Measurements from ENCODE around the gene RPSA. TPM values are rescaled to one million over a fixed set of nuclear protein-coding genes. Genes with fewer than 3 reads are reported as not detected.

The RPSA gene
- total and polyA plus RNA-seq, 9 of the 15 experiments (the other 6 are each of a cell fraction or from before 2014, with no cell fraction given): 2,290 to 4,272 (median 2,730) TPM

DNA sequence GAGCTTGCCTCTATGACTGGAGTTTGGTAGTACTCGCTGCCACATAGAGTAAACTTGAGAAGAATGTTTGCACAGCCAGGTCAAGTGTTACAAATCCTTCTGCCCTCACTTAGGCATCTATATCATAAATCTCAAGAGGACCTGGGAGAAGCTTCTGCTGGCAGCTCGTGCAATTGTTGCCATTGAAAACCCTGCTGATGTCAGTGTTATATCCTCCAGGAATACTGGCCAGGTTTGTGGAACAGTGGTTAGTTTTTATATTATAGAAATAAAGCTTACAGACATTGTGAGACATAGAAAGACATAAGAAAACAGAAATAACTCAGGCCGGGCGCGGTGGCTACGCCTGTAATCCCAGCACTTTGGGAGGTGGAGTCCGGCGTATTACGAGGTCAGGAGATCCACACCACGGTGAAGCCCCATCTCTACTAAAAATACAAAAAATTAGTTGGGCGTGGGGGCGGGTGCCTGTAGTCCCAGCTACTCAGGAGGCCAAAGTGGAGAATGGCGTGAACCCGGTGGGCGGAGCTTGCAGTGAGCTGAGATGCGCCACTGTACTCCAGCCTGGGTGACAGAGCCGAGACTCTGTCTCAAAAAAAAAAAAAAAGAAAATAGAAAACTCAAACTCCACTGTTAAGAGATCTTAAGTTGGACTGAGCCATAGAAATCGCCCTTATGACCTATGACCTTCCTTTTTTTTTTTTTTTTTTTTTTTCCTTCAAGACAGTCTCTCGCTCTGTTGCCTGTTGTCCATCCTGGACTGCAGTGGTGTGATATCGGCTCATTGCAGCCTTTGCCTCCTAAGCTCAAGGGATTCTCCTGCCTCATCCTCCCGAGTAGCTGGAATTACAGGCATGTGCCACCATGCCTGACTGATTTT is 2.2 kb downstream of the RPSA start (continued):
- TF ChIP-seq ELK3 (CRISPR knock-in tag; IDR thresholded peaks at IDR 0.05): no peak
- TF ChIP-seq SPI1 (IDR thresholded peaks at IDR 0.05; ENCODE audit: borderline replicate concordance, low read depth, low read length): no peak
- no peak for TF ChIP-seq CBX1 (IDR thresholded peaks at IDR 0.05; ENCODE audit: low read depth)
- TF ChIP-seq HNRNPL (IDR thresholded peaks at IDR 0.05; ENCODE audit: low read depth, low read length): 0 out of 2 replicates have a peak, but pooled peaks have one; percentile 1
- TF ChIP-seq EGR1 (conservative IDR thresholded peaks at IDR 0.05): no peak; the same call in 1 of the 2 replicates
- TF ChIP-seq BCOR (IDR thresholded peaks at IDR 0.05): no peak
- no peak for TF ChIP-seq ZEB2 (IDR thresholded peaks at IDR 0.05)
- TF ChIP-seq HDAC6 (IDR thresholded peaks at IDR 0.05; ENCODE audit: low read depth, low read length): no peak
- TF ChIP-seq, protein P1, sequence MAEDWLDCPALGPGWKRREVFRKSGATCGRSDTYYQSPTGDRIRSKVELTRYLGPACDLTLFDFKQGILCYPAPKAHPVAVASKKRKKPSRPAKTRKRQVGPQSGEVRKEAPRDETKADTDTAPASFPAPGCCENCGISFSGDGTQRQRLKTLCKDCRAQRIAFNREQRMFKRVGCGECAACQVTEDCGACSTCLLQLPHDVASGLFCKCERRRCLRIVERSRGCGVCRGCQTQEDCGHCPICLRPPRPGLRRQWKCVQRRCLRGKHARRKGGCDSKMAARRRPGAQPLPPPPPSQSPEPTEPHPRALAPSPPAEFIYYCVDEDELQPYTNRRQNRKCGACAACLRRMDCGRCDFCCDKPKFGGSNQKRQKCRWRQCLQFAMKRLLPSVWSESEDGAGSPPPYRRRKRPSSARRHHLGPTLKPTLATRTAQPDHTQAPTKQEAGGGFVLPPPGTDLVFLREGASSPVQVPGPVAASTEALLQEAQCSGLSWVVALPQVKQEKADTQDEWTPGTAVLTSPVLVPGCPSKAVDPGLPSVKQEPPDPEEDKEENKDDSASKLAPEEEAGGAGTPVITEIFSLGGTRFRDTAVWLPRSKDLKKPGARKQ (CRISPR knock-in tag; IDR thresholded peaks at IDR 0.05): no peak
- TF ChIP-seq POLR2H (tag; IDR thresholded peaks at IDR 0.05; ENCODE audit: low read depth): peak; percentile 19; the same call in 1 of the 2 replicates
- TF ChIP-seq CBFA2T2 (conservative IDR thresholded peaks at IDR 0.05): no peak
- TF ChIP-seq CREB3 (tag; conservative IDR thresholded peaks at IDR 0.05; ENCODE audit: low read depth): no peak
- no peak; the same call in 1 of the 2 replicates for TF ChIP-seq PML (IDR thresholded peaks at IDR 0.05; ENCODE audit: low read length)
- TF ChIP-seq, protein P2, sequence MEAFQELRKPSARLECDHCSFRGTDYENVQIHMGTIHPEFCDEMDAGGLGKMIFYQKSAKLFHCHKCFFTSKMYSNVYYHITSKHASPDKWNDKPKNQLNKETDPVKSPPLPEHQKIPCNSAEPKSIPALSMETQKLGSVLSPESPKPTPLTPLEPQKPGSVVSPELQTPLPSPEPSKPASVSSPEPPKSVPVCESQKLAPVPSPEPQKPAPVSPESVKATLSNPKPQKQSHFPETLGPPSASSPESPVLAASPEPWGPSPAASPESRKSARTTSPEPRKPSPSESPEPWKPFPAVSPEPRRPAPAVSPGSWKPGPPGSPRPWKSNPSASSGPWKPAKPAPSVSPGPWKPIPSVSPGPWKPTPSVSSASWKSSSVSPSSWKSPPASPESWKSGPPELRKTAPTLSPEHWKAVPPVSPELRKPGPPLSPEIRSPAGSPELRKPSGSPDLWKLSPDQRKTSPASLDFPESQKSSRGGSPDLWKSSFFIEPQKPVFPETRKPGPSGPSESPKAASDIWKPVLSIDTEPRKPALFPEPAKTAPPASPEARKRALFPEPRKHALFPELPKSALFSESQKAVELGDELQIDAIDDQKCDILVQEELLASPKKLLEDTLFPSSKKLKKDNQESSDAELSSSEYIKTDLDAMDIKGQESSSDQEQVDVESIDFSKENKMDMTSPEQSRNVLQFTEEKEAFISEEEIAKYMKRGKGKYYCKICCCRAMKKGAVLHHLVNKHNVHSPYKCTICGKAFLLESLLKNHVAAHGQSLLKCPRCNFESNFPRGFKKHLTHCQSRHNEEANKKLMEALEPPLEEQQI (IDR thresholded peaks at IDR 0.05): no peak
- no peak for TF ChIP-seq SIN3A (IDR thresholded peaks at IDR 0.05; ENCODE audit: borderline replicate concordance in 2 of 2, control insufficient read depth in 1 of 2, low read depth in 2 of 2, low read length in 2 of 2)
- TF ChIP-seq GABPA (tag; conservative IDR thresholded peaks at IDR 0.05; ENCODE audit: low read depth): no peak
- no peak for TF ChIP-seq ZBTB8A (IDR thresholded peaks at IDR 0.05; ENCODE audit: partially characterized antibody)
- TF ChIP-seq RBFOX2 (IDR thresholded peaks at IDR 0.05; ENCODE audit: low read depth, low read length): peak; percentile 77
- TF ChIP-seq NR2C2 (CRISPR knock-in tag; IDR thresholded peaks at IDR 0.05): peak; percentile 66; the same call in 1 of the 2 replicates
- TF ChIP-seq NR2C2 (tag; IDR thresholded peaks at IDR 0.05): peak; percentile 70
- no peak for TF ChIP-seq ZC3H11A (IDR thresholded peaks at IDR 0.05; ENCODE audit: low read depth, low read length)
- no peak for TF ChIP-seq HMG20B (CRISPR knock-in tag; IDR thresholded peaks at IDR 0.05)
- TF ChIP-seq ZNF561 (CRISPR knock-in tag; conservative IDR thresholded peaks at IDR 0.05): no peak
